Testis (tissue), 2 donors: ENCODE measurements around the gene ARL17A.
"Not testable (repeated sequence)": the region's sequence is repeated elsewhere in the genome, so short reads cannot be mapped to it uniquely, and the experiment has no call there.

Experiments
- CTCF ChIP-seq, 3 experiments: fragments of 450-650 bp in 2 of 3; fragments of 200-600 bp in 1 of 3; sonication (generic) in 1 of 3; IDR thresholded peaks; one replicate each; pipeline ENCODE4 v1.5.1; 2016 to 2019; ENCODE audit warnings: antibody characterized with exemption in 3 of 3, mild to moderate bottlenecking in 2 of 3, moderate library complexity in 1 of 3
- POLR2A ChIP-seq: fragments of 450-650 bp; IDR thresholded peaks from one replicate; pipeline ENCODE4 v1.6.1; 2017; ENCODE audit warnings: antibody characterized with exemption, mild to moderate bottlenecking, moderate library complexity

GRCh38 chr17:46475583-46475982 is 103.9 kb downstream of the ARL17A start:
- not testable (repeated sequence) for TF ChIP-seq POLR2A; CTCF (IDR thresholded peaks at IDR 0.05)
